ENCODE measurements around the gene ADCY5.

The ADCY5 gene

DNA sequence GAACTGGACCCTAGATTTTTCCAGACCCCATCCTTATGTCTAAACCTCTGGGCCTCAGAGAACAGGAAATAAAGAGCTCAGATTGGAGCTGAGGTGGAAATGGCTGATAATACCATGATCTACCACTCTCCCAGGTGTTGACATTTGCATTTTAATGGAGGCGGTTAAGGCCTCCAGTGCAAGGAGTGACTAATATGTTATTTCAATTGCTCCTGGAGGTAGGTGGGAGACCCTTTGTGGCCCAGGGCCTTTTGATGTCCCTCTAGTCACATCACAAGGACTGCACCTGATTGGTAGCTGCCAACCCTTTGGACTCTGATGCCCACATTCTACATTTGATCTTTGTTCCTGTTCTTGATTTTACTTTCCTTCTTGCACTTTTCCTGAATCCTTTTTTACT lies 9.0 kb upstream of the ADCY5 start:
- no peak for FAIRE-seq

DNA sequence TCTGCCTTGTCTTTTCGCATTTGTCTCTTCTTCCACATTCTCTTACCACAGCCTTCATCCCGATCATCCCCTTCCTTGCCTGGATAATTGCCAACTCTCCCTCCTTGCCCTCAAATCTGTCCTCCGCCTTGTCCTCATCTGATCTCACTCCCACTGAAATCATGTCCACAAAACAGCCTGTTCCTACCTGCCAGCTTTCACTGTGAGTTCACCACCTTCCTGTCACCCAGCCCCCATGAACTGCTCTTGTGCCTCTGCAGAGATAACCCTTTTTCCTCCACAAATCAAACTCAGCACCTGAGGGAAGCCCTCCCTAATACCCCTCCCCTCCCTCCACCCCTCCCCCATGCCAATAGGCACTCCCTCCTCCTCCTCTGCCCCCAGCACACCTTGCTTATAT lies 4.8 kb upstream of the ADCY5 start:
- FAIRE-seq, result no peak

- no peak for FAIRE-seq
These were observed 2.3 kb upstream of the ADCY5 start for GRCh38 chr3:123451186-123451585.

- FAIRE-seq, result no peak
These were observed 1.2 kb upstream of the ADCY5 start for GRCh38 chr3:123449997-123450604.

DNA sequence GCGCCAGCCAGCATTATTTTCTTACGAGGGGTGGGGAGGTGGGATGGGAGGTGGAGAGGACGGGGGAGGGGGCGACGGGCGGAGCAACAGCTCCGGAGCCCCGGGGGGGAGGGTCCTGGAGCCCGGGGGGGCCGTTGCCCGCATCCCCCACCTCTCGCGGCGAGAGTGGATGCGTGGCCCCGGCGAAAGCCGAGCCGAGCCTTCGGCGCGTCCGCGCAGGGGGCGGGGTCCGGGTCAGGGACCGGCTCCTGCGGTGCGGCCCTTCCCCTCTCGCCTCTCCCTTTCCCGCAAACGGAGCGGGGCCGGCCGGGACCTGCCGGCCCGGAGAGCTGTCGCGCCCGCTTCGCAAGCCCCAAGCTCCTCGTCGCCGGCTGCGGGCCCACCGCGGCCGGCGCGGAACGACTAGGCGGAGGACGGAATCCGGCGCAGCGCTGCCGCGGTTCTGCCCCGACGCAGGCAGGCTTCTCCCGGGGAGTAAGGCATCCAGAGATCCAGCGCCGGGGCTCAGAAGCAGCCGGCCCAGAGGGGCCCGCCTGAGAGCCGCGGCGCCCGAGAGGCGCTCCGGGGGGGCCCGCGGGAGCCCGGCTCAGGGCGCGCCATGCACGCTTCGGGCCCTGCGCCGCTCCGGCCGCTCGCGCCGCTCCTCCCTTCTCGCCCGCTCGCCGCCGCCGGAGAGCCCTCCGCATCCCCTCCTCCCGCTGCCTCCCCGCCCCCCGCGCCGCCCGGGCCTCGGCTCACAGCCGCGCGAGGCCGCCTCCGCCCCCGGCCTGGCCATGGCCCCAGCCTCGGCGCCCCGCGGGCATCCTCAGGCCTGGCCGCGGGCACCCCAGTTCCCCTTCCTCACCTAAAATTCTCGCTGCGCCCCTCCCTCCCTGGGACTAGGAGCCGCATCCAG lies 459 bp upstream of the ADCY5 start:
- no peak for FAIRE-seq

DNA sequence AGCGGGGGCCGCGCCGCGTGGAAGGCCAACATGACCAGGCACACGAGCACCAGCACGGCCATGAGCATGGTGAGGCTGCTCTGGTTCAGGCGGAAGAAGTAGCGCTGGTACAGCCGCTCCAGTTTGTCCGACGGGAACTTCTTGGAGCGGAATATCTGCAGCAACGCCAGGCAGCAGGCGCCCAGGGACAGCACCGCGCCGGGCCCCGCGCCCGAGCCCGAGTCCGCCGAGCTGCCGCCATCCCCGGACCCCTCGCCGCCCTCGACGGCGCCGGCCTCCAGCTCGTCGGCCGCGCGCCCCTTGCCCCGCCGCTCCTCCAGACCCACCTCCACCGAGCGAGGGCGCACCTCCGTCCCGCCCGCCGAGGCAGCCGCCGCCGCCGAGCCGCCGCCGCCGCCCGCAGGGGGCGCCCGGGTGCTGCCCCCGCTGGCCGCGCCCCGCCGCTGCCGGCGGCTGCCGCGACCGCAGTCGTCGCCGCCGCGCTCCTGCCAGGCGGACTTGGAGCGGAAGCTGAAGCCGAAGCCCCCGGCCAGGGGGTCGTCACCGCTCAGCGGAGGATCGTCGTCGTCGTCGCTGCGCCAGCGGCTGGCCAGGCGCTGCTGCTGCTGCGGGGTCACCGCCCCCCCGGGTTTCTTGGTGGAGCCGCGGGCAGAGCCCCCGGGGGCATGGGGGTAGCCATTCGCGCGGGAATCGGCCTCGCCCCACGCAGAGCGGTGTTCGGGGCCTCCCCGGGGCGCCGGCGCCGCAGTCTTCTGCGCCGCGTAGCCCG lies 957 bp downstream of the ADCY5 start:
- no peak for FAIRE-seq

DNA sequence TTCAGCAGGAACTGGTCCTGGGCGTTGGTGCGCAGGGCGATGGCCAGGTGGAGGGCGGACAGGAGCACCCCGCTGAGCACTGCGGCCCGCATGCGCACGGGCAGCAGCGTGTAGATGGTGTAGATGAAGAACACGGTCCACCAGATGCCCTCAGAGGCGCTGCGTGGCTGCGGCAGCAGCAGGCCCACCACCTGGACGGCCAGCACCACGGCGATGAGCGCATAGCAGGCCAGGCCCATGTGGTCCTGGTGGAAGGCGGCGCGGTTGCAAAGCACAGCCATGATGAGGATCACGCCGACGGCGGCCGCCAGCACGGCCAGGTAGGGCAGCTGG lies 1.5 kb downstream of the ADCY5 start:
- FAIRE-seq, result no peak

GRCh38 chr3:123446610-123447109 lies 2.2 kb downstream of the ADCY5 start:
- FAIRE-seq, result no peak

DNA sequence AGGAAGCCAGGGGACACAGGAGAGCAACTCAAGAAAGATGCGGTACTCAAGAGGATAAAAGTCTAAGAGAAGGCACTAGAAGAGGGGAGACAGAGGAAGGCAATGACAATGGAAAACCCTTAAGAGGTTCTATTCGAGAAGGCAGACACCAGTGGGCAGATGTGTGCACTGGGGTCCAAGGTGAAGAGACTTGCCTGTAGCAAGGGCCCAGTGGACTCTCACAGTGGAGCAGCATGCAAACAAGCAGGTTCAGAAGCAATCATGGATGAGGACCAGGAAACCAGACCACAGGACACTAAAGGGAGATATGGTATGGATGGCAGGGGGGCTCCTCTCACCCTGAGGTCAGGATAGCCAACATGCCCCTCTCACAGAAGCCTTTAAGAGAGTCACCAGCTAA lies 2.7 kb downstream of the ADCY5 start:
- FAIRE-seq, result no peak

GRCh38 chr3:123445702-123446101 lies 3.2 kb downstream of the ADCY5 start:
- FAIRE-seq, result no peak

- FAIRE-seq, result no peak
These were observed 4.1 kb downstream of the ADCY5 start for GRCh38 chr3:123444744-123445143.

- no peak for FAIRE-seq
These were observed 4.9 kb downstream of the ADCY5 start for GRCh38 chr3:123444023-123444422.

DNA sequence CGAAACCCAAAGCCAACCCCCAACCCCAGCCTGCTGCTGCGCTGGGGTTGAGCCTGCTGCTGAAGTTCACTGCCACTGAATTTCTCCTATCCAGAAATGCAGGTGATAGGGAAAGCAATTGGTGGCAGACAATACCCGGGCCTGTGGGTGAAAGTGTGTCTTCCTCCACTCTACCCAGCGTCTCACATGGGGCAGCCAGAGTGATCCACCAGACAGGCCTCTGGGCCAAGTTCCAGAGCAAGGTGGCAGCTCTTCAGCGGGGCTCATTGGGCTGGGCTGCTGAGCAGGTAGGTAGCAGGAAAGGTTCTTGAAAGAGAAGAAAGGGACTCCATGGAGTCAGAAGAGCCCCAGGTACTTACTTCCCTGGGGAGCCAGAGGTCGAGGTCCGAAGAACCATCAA lies 6.0 kb downstream of the ADCY5 start:
- no peak for FAIRE-seq

DNA sequence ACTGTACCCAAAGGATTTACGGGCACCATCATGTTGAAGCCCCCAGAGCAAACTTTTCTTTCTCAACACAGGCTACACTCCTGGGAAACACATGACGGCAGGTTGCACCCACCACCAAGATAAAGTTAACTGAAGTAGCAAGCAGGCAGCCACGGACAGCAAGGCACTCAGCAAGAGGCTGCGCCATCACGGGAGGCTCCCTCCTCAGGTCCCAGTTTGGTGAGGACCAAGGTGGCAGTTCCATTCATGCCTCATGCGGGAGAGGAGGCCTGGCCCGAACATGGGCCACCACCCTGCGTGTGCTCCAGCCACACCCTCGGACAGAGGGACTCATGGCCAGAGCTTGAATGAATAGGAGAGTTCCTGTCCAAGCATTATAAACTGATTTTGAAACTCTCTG lies 6.8 kb downstream of the ADCY5 start:
- no peak for FAIRE-seq

DNA sequence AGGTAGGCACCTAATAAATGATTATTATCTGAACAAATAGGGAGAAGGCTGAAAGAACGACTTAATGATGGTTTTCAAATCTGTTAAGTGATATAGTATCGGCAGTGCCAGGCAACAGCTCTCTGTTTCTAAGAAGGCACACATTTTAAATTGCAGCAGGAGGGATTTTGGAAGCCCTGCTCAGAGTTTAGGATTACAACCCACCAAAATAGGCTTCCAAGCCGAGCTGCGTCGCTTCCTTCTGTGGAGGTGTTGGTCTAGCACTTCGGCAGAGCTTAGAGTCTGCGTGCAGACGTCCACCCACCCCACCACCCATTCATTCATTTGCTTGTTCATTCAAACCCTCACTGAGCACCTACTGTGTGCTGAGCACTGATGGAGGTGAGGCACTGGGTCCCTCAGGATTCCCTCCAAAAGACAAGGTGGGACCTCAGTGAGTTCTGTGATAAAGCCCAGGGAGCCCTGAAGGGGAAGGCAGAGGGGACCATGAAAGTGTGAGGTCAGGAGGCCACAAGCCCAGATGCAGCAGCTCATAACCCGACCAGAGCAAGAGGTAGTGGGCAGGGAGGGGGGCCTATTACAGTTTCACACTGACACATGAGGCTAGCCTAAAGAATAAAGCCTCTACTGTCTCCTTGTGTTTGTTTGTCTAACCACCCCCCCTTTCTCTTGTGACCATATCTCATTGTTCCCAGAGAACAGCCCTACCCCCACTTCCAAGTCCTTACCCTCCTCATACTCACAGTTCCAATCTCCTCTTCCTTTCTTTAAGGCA lies 8.9 kb downstream of the ADCY5 start:
- no peak for FAIRE-seq

DNA sequence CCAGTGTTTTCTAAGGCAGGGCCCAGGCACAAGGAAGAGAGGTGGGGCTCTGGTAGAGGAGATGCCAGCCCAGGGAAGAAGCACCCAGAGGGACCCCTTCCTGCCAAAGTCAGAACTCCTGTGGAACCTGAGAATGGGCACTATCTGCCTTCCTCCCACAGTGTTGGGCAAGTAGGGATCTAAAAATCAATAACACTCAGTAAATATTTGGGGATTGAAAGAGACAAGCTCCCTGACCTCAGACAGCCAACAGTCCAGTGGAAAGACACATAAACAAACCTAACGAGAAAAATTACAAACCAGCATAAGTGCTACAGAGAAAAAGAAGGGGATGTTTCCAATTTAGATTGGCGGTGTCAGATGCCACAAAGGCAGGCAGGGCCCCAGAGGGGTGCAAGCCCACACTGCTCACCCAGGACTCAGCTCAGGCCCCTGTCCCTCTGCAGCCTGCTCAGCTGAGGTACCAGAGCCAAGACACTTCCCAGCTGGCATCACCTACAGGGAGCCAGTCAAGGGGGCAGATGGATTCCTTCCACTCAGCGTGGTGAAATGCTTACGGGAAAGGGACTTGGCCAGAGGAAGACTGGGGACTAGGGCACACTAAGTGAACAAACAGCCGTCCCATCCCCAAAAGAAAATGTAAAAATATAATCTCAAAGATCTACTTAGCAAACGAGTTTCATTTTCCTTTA lies 15.9 kb downstream of the ADCY5 start:
- no peak for FAIRE-seq

GRCh38 chr3:123431658-123432324 lies 17.1 kb downstream of the ADCY5 start:
- no peak for FAIRE-seq

DNA sequence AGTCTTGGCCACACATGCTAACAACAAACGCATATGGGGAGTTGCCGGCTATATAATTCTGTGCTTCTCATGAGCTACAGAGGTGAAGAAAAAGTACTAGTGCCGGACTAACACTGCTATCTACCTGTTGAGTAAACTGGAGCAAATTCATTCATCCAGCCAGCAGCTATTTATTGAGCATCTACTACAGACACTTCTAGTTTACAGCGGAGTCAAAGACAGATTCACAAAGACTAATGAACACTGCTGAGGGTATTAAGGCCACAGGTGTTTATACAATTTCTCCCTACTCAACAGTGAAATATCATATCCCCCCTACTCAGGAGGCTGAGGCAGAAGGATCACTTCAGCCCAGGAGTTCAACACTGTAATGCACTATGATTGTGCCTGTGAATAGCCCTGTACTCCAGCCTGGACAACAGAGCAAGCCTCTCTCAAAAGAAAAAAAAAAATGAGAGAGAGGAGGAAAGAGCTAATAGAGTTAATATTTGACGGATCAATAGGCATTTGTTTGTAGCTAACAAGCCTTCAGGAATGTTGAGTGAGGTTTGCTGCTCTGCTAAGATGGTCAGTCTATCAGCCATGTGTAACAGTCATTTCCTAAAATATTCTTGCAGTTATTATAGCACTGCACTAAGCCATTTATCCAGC lies 17.8 kb downstream of the ADCY5 start:
- FAIRE-seq, result no peak

DNA sequence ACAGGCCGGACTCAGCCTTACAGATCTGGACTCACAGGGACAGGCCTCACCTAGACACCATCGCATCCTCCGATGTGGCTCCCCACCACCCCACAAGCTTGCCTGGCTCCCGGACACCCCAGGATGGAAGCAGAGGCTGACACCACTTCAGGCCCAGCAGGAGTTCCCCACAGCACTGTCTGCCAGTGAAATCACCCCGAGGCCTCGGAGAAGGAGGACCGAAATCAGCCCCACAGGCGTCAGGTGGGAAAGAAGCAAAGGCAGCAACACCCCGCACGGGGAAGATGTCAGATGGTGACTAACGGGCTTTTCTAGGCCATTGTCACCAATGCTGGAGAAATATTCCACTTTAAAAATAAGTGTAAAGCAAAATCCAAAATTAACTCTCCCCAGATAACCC lies 18.6 kb downstream of the ADCY5 start:
- FAIRE-seq, result no peak

DNA sequence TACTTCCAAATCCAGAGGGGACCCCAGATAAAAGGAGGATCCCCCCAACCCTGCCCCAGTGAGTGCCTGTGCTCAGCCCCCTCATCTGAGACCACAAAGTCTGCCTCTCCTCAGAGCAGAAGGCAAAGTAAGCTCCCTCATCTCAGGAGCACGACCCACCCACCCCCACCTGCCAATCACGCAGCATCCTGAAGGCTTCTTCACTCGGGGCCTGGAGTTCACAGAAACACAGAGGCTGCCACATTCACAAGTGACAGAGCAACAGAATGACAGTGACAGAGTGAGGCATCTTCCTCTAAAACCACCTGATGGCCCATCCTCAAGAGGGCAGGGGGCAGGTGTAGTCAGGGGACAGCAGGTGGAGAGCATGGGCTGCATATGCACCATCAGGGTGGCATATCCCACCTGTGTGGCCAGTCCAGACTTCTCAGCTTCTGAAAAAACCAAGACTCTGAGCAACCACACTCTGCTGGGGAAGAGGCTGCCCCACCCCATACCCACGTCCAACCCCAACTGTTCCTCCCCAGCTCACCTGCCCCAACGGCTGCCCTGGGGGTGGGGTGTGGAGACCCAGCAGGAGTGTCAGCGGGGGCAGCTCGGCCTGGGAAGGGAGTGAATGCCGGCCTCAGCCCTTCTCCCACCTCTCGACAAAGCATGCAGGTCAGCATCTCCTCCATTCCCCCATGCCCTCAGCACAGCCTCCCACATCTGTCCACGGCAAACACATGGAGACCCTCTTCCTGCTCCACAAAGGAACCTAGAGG lies 19.3 kb downstream of the ADCY5 start:
- no peak for FAIRE-seq
